Smooth muscle cell (in vitro differentiated cells): ENCODE results near the gene ANKFY1. TPM values are rescaled to one million over a fixed set of nuclear protein-coding genes. Genes with fewer than 3 reads are reported as not detected.

Source experiments
- DNase-seq: peaks from one replicate; lab custom pipeline; 2025; ENCODE audit not compliant: unreplicated experiment; lab: John Stamatoyannopoulos, UW
- H2AFZ ChIP-seq: fragments of 200-600 bp; sonication (generic); 2 replicates; pipeline ENCODE4 v1.6.0; 2016; ENCODE audit warnings: antibody characterized with exemption, low read depth, mild to moderate bottlenecking
- H3F3A ChIP-seq: fragments of 200-600 bp; sonication (generic); 2 replicates; pipeline ENCODE4 v1.6.0; 2017; ENCODE audit warnings: antibody characterized with exemption, low read depth
- H3K27ac ChIP-seq: fragments of 200-600 bp; sonication (generic); 2 replicates; pipeline ENCODE4 v1.5.1; 2016; ENCODE audit warnings: low read depth, mild to moderate bottlenecking
- H3K27me3 ChIP-seq: fragments of 200-600 bp; sonication (generic); 2 replicates; pipeline ENCODE4 v1.6.1; 2016; ENCODE audit warnings: low read depth, mild to moderate bottlenecking
- H3K36me3 ChIP-seq: fragments of 200-600 bp; sonication (generic); 2 replicates; pipeline ENCODE4 v1.5.1; 2016; ENCODE audit warnings: low read depth
- H3K4me1 ChIP-seq: fragments of 200-600 bp; sonication (generic); 2 replicates; pipeline ENCODE4 v1.5.1; 2016; ENCODE audit warnings: low read depth
- H3K4me2 ChIP-seq: fragments of 200-600 bp; sonication (generic); 2 replicates; pipeline ENCODE4 v1.6.0; 2016; ENCODE audit warnings: mild to moderate bottlenecking
- H3K4me3 ChIP-seq: fragments of 200-600 bp; sonication (generic); 2 replicates; pipeline ENCODE4 v1.5.1; 2016; ENCODE audit warnings: mild to moderate bottlenecking
- H3K79me2 ChIP-seq: fragments of 200-600 bp; sonication (generic); 2 replicates; pipeline ENCODE4 v1.6.0; 2016; ENCODE audit warnings: low read depth, mild to moderate bottlenecking
- H3K9ac ChIP-seq: fragments of 200-600 bp; sonication (generic); 2 replicates; pipeline ENCODE4 v1.6.0; 2016; ENCODE audit warnings: low read depth
- H3K9me3 ChIP-seq: fragments of 200-600 bp; sonication (generic); replicated peaks from 2 replicates; pipeline ENCODE4 v1.5.1; 2016; ENCODE audit warnings: low read depth
- H4K20me1 ChIP-seq: fragments of 200-600 bp; sonication (generic); 2 replicates; pipeline ENCODE4 v1.6.0; 2016; ENCODE audit warnings: low read depth
- WGBS: methylation state at CpG from one replicate; pipeline ENCODE4 v1.1.7; 2016; ENCODE audit warnings: low lambda C conversion rate; 5-methylcytosine and 5-hydroxymethylcytosine counted together
- polyA plus RNA-seq: library from polyadenylated mRNA; unstranded; fragments of >200 nt; fragmentation: Nextera tagmentation; extraction: Ambion mirVana; gene quantifications from 2 replicates; pipeline ENCODE4 v1.2.1, GENCODE V29; 2016
- total RNA-seq: library from RNA; depleted of rRNA; stranded (reverse); fragments of >200 nt; gene quantifications from 2 replicates; pipeline ENCODE4 v1.2.3, GENCODE V29; 2014
- TF ChIP-seq, protein P1 (sequence below): fragments of 200-600 bp; sonication (generic); IDR thresholded peaks from 2 replicates; pipeline ENCODE4 v1.5.1; 2017; ENCODE audit warnings: borderline replicate concordance, mild to moderate bottlenecking, antibody characterized with exemption; ENCODE audit not compliant: insufficient read depth, poor library complexity, severe bottlenecking

Gene ANKFY1
- total and polyA plus RNA-seq, 2 experiments from 2014 or later: 11.5 to 26.3 TPM

DNA sequence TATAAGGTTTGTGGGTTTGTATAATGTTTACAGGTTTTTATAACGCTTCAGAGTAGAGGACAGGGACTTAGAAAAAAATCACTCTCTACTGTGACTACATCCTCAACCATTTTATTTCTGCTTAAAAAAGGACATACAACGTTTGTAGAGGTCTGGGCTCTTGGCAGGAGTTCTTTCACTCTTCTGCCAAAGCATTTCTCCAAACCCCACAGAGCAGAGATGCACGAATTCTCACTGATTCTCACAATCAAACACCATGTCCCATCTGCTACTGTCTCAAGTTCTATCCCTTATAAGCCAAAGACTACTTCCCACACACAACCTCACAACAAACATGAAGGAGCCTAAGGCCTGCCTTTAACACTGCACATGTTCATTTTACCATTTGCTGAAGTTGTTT is 7.0 kb upstream of the ANKFY1 start:
- Histone ChIP-seq H3K27ac (no peak overlapping the region), H3K9me3 (no peaks in the 10 kb centered on the region), H3K36me3 (peaks cover 8% of the 10 kb centered on the region), H3K4me2 (no peak overlapping the region), H3K4me1 (no peaks in the 10 kb centered on the region), H3K79me2 (peaks cover 6% of the 10 kb centered on the region), H4K20me1 (peaks cover 23% of the 10 kb centered on the region), H2AFZ (no peak overlapping the region), H3F3A (no peaks in the 10 kb centered on the region), H3K4me3 (no peak overlapping the region), H3K27me3 (no peaks in the 10 kb centered on the region), H3K9ac (no peak overlapping the region)
- no peak for DNase-seq
- WGBS: 97% methylated on average over 3 of the region's 3 CpGs
- TF ChIP-seq, protein P1, sequence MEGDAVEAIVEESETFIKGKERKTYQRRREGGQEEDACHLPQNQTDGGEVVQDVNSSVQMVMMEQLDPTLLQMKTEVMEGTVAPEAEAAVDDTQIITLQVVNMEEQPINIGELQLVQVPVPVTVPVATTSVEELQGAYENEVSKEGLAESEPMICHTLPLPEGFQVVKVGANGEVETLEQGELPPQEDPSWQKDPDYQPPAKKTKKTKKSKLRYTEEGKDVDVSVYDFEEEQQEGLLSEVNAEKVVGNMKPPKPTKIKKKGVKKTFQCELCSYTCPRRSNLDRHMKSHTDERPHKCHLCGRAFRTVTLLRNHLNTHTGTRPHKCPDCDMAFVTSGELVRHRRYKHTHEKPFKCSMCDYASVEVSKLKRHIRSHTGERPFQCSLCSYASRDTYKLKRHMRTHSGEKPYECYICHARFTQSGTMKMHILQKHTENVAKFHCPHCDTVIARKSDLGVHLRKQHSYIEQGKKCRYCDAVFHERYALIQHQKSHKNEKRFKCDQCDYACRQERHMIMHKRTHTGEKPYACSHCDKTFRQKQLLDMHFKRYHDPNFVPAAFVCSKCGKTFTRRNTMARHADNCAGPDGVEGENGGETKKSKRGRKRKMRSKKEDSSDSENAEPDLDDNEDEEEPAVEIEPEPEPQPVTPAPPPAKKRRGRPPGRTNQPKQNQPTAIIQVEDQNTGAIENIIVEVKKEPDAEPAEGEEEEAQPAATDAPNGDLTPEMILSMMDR: no peak

DNA sequence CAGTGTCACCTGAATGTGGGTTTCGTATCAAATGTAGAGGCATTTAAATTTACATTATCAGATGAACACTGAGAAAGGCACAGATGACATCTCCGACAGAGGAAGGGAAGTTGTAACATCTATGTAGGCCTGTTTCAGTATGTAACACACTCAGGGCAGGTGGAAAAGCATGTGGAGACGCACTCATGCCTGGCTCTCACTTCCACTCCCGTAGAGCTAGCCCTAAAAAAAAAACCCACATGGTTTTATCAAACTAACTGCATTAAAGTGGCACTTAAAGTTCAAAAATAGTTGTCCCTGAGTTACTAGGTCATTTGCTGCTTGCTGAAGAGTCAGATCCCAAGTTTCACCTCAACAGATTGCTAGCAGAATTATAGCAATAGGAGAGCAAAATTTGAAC is 6.1 kb upstream of the ANKFY1 start:
- Histone ChIP-seq H3K9ac (no peak overlapping the region), H3K4me3 (no peak overlapping the region), H3K27me3 (no peaks in the 10 kb centered on the region), H4K20me1 (peaks cover 15% of the 10 kb centered on the region), H3F3A (no peaks in the 10 kb centered on the region), H3K79me2 (no peaks in the 10 kb centered on the region), H3K36me3 (peaks cover 8% of the 10 kb centered on the region), H3K4me2 (no peak overlapping the region), H3K9me3 (no peaks in the 10 kb centered on the region), H3K4me1 (no peaks in the 10 kb centered on the region), H2AFZ (no peak overlapping the region), H3K27ac (no peak overlapping the region)
- WGBS: 100% methylated on average over 4 of the region's 4 CpGs
- no peak for DNase-seq
- TF ChIP-seq, protein P1: no peak

DNA sequence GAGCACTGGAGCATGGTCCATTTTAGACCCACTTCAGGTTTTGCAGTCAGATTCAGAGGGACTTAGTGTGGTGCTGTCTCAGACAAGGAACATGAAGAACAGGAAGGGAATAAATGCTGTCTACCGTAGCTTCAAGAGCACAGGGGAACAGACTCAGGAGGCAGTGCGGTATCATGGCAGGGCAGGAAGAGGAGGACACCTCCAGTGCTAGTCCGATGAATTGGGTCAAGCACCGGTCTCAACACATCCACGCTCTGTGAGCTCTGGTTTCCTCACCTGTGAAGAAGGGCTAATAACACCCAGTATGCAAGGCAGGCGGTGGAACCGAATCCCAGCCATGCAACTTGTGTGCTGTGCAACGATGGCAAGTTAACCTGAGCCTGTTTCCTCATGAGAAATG is 3.6 kb upstream of the ANKFY1 start:
- H3K4me3 ChIP-seq: no peak overlapping the region

DNA sequence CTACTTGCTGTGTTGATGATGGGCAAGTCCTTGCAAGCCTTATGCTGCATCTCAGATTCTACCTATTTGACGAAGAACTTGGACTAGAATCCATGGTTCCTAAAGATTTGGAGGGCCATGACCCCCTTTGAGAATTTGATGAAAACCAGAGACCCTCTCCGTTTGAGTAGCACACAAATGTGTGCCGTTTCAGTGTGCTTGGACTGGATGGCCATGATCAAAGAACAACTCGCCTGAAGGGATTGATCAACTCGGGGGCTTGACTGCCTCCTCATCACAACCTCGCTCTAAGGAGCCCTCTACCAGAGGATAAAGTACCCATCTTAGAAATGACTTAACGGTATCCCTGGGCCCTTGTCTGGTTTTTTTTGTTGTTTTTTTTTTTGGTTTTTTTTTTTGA is 2.8 kb upstream of the ANKFY1 start:
- TF ChIP-seq, protein P1: no peak
- no peak overlapping the region for H3K9ac ChIP-seq
- WGBS: 84% methylated on average over 7 of the region's 7 CpGs
- peaks cover 16% of the 10 kb centered on the region for H4K20me1 ChIP-seq
- H3K4me2 ChIP-seq: no peak overlapping the region
- H3F3A ChIP-seq: no peaks in the 10 kb centered on the region
- H3K79me2 ChIP-seq: peaks cover 20% of the 10 kb centered on the region
- no peak for DNase-seq
- H3K27ac ChIP-seq: no peak overlapping the region
- H3K36me3 ChIP-seq: no peaks in the 10 kb centered on the region
- peaks cover 7% of the 10 kb centered on the region for H3K4me1 ChIP-seq
- no peak overlapping the region for H2AFZ ChIP-seq
- no peaks in the 10 kb centered on the region for H3K27me3 ChIP-seq
- H3K9me3 ChIP-seq: no peaks in the 10 kb centered on the region
- H3K4me3 ChIP-seq: no peak overlapping the region

More for the DNA sequence above, 3.6 kb upstream of the ANKFY1 start:
- Histone ChIP-seq H2AFZ (no peak overlapping the region), H3F3A (no peaks in the 10 kb centered on the region), H3K4me2 (no peak overlapping the region), H3K9me3 (no peaks in the 10 kb centered on the region), H4K20me1 (peaks cover 8% of the 10 kb centered on the region), H3K27ac (no peak overlapping the region), H3K27me3 (no peaks in the 10 kb centered on the region), H3K79me2 (peaks cover 12% of the 10 kb centered on the region), H3K9ac (no peak overlapping the region), H3K4me1 (peaks cover 6% of the 10 kb centered on the region), H3K36me3 (peaks cover 6% of the 10 kb centered on the region)
- TF ChIP-seq, protein P1: no peak
- no peak for DNase-seq
- 96% methylated on average over 8 of the region's 8 CpGs for WGBS
